ENCODE data around the gene PYCR2. TPM values are rescaled to one million over a fixed set of nuclear protein-coding genes. Genes with fewer than 3 reads are reported as not detected.

Gene PYCR2
- total RNA-seq, 1 experiment from 2014 or later = 104 TPM

DNA sequence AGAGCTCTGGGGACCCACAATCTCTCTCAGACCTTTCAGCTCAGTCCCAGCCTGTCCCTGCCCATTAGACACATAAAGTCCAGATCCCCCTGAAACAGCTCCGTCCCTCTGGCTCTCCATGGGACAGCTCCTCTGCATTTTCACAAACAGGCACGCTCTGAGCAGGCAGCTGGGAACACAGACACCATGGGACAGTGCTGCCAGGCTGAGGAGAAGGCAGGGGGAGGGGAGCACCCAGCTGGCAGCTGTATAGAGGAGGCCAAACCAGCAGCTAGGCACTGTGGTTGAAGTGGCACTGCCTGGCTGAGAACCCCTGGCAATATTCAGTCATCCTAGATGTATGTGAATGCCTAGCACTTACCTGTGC is 43.8 kb downstream of the PYCR2 start:
- no peak for DNase-seq
- Mint-ChIP-seq H3K4me3 (peak overlapping the region; percentile 78 to 88), H3K4me1 (peaks cover 36 to 54% of the 10 kb centered on the region in 2 experiments), H3K9me3 (no peaks in the 10 kb centered on the region), H3K27ac (peak overlapping the region in 2 of 3 experiments; percentile 5 to 10; a peak in 4 of 7 replicates), H3K36me3 (ENCODE audit: insufficient read depth in 1 of 3, low read depth in 3 of 3) (peaks cover 12 to 31% (median 13%) of the 10 kb centered on the region in 3 experiments; a peak in 5 of 7 replicates), H3K27me3 (ENCODE audit: low read depth) (peaks cover 2% of the 10 kb centered on the region; the same call in 1 of the 2 replicates)
- no peak overlapping the region for H3T11ph ChIP-seq (ENCODE audit: low read length)
- H3K27ac ChIP-seq (ENCODE audit: insufficient read length, low read depth, low read length) = no peak overlapping the region
- H2BK5ac ChIP-seq (ENCODE audit: insufficient read length, low read length) = no peak overlapping the region
- no peaks in the 10 kb centered on the region for H3K79me1 ChIP-seq (ENCODE audit: insufficient read depth, low read depth, low read length, poor library complexity, severe bottlenecking)
- no peak overlapping the region for H4K8ac ChIP-seq (replicated peaks; ENCODE audit: insufficient read length, low read depth, low read length)
- peak overlapping the region; percentile 8 for H3K18ac ChIP-seq (ENCODE audit: insufficient read length, low read depth, low read length)
- H3K27me3 ChIP-seq (ENCODE audit: insufficient read depth, low read length) = no peaks in the 10 kb centered on the region
- H3K79me2 ChIP-seq (ENCODE audit: insufficient read depth, low read length) = peaks cover 9% of the 10 kb centered on the region; the same call in 1 of the 2 replicates
- WGBS (ENCODE audit: extremely low coverage, insufficient read length, low lambda C conversion rate) = no CpG with 5 or more reads among the region's 2 CpGs
- H2BK15ac ChIP-seq (ENCODE audit: low read depth, low read length) = no peak overlapping the region
- H3K9me3 ChIP-seq (ENCODE audit: control insufficient read depth, low read depth, low read length) = no peaks in the 10 kb centered on the region
- no peak overlapping the region for H2BK12ac ChIP-seq (ENCODE audit: insufficient read length, low read depth, low read length)
- H3K56ac ChIP-seq (ENCODE audit: insufficient read length, low read depth, low read length) = no peak overlapping the region
- H3K4me1 ChIP-seq (ENCODE audit: insufficient read depth, low read length) = peaks cover 12% of the 10 kb centered on the region; the same call in 1 of the 2 replicates
- TF ChIP-seq, protein P1, sequence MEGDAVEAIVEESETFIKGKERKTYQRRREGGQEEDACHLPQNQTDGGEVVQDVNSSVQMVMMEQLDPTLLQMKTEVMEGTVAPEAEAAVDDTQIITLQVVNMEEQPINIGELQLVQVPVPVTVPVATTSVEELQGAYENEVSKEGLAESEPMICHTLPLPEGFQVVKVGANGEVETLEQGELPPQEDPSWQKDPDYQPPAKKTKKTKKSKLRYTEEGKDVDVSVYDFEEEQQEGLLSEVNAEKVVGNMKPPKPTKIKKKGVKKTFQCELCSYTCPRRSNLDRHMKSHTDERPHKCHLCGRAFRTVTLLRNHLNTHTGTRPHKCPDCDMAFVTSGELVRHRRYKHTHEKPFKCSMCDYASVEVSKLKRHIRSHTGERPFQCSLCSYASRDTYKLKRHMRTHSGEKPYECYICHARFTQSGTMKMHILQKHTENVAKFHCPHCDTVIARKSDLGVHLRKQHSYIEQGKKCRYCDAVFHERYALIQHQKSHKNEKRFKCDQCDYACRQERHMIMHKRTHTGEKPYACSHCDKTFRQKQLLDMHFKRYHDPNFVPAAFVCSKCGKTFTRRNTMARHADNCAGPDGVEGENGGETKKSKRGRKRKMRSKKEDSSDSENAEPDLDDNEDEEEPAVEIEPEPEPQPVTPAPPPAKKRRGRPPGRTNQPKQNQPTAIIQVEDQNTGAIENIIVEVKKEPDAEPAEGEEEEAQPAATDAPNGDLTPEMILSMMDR (conservative IDR thresholded peaks at IDR 0.05) = no peak
- H2AFZ ChIP-seq (ENCODE audit: low read length) = no peak overlapping the region
- no peak overlapping the region for H4K5ac ChIP-seq (ENCODE audit: insufficient read length, low read depth, low read length)
- H3K4me2 ChIP-seq (ENCODE audit: insufficient read depth, insufficient read length, low read length) = peak overlapping the region; percentile 83
- H2BK20ac ChIP-seq (ENCODE audit: low read depth, low read length, poor library complexity, severe bottlenecking) = no peak overlapping the region
- H3K23ac ChIP-seq (ENCODE audit: insufficient read length, low read depth, low read length) = no peak overlapping the region
- H4K91ac ChIP-seq (ENCODE audit: insufficient read length, low read depth, low read length) = no peak overlapping the region
- H2BK120ac ChIP-seq (ENCODE audit: low read depth, low read length, poor library complexity, severe bottlenecking) = no peak overlapping the region
- no peak overlapping the region for H3K9ac ChIP-seq (ENCODE audit: extremely low read depth, insufficient read length, low read length)
- no peak overlapping the region for H2AK5ac ChIP-seq (ENCODE audit: insufficient read length, low read length)
- peaks cover 21% of the 10 kb centered on the region for H3K23me2 ChIP-seq (ENCODE audit: insufficient read length, low read depth, low read length, poor library complexity, severe bottlenecking)
- H3K14ac ChIP-seq (ENCODE audit: insufficient read depth, low read length) = no peak overlapping the region
- no peak overlapping the region for H3K4ac ChIP-seq (ENCODE audit: low read depth, low read length)
- no peaks in the 10 kb centered on the region for H4K20me1 ChIP-seq (ENCODE audit: control insufficient read depth, insufficient read depth, insufficient read length)
